EL (cell line): ENCODE results near the gene GNG12.

Source experiments
- DNase-seq: peaks from one replicate; pipeline ENCODE4 v3.0.0-alpha.2; 2016

Gene GNG12

DNA sequence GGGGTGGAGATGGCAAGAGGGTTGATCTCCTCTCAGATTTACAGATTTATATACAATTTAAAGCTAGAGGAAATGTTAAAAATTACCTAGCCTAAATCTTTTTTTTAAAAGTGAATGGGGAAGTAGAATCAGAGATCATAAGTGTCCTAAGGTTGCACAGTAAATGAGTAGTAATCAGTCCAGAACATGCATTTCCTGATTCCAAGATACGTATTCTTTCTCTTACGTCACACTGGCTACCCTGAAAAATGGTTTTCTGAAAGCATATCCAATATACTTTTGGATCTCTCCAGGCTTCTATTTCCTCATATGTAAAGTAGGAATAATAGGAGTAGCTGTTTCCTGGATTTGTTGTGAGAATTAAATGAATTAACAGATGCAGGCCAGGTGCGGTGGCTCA lies 136.6 kb downstream of the GNG12 start:
- DNase-seq = no peak

- no peak for DNase-seq
These were observed 137.3 kb downstream of the GNG12 start for GRCh38 chr1:67695963-67696362.

- DNase-seq = no peak
These were observed 141.6 kb downstream of the GNG12 start for GRCh38 chr1:67691712-67692111.

- DNase-seq = no peak
These were observed 142.9 kb downstream of the GNG12 start for GRCh38 chr1:67690411-67690810.

- DNase-seq = no peak
These were observed 143.3 kb downstream of the GNG12 start for GRCh38 chr1:67690018-67690363.

DNA sequence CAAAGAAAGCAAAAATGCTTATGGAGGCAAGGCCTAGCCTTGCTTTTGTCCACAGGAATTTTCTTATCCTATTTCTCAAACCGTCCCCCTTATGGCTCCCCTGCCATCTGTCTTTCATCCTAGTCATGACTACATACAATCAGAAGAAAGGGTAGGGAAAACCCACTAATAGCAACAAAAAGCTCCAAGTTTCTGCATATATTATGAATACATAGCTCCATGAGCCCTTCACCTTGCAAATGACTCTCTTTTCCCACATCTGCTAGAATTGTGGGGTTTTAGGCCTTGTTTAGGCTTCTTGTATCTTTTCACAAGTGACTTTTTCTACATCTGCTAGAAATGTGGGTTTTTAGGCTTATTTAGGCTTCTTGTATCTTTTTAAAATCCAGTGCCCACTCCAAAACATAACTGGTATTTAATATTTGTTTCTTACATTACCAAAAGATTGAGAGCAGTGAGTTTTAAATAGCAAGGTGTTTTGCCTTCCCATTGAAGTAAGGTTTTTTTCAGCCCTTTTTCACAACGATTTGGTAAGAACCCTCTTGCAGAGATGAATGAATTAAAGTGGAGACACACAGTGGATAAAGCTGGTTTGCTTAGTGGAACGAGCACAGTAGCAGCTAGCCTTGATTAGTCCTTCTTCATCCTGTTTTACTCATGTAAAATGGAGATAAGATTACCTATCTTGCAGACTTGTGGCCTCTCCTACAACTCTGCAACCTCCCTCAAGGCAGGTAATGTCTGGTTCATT lies 143.8 kb downstream of the GNG12 start:
- DNase-seq = peak; percentile 49

GRCh38 chr1:67688526-67689219 lies 144.6 kb downstream of the GNG12 start:
- peak; percentile 44 for DNase-seq

- peak; percentile 88 for DNase-seq
These were observed 145.6 kb downstream of the GNG12 start for GRCh38 chr1:67687649-67688048.

DNA sequence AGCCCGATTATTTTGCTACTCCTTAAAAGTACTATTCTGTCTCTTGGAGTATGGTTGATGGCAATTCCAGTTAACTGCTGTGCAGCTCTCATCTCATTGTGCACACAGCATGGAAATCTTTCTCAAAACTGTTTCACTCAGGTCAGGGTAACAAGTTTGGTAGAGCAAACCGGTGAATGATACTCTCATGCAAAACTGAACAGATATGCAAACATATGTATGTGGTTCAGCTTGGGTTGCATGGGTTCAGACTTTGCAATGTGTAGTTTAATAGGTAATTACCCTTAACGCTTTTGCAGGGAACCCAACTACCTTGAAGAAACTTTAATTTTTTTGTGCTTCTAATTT lies 146.1 kb downstream of the GNG12 start:
- DNase-seq = peak; percentile 16

GRCh38 chr1:67686267-67687197 lies 146.7 kb downstream of the GNG12 start:
- DNase-seq = peak; percentile 99

DNA sequence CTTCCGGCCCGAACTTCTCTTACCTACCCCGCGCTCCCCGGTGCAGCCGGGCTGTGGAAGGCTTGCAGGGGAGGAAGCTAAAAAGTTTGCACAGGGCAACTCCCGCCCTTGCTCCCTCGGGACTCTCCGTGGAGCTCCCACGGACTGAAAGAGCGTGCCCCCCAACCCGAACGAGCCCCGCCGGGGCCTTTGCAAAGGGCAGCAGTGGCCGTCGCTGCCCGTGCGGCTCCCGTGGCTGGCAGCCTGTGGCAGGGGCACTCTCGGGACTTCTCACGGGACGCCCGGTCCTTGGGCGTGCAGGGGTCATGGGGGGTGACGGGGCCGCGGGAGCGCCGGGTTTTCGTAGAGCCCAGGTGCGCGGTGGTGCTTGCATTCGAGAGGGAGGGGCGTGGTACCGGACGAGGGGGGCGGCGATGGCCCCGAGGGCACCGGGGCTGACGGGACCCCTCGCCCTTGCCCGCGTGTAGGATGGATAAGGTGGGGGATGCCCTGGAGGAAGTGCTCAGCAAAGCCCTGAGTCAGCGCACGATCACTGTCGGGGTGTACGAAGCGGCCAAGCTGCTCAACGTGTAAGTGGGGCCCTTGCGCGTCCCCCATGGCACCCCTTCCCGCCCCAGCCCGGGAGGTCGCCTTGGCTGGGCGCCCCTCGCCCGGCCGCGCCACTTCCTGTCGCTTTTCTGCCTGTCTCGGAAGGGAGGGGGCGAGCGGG lies 147.6 kb downstream of the GNG12 start:
- DNase-seq = peak; percentile 52

DNA sequence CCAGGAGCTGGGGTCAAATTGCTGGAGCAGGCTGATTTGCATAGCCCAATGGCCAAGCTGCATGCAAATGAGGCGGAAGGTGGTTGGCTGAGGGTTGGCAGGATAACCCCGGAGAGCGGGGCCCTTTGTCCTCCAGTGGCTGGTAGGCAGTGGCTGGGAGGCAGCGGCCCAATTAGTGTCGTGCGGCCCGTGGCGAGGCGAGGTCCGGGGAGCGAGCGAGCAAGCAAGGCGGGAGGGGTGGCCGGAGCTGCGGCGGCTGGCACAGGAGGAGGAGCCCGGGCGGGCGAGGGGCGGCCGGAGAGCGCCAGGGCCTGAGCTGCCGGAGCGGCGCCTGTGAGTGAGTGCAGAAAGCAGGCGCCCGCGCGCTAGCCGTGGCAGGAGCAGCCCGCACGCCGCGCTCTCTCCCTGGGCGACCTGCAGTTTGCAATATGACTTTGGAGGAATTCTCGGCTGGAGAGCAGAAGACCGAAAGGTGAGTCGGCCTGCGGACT lies 148.2 kb downstream of the GNG12 start, which contains the start of gene GADD45A:
TSS of gene GADD45A (plus strand) at position 135 of the 491 bp plus-strand sequence. CDS start at position 429, 294 bp downstream.
- DNase-seq = peak; percentile 100

DNA sequence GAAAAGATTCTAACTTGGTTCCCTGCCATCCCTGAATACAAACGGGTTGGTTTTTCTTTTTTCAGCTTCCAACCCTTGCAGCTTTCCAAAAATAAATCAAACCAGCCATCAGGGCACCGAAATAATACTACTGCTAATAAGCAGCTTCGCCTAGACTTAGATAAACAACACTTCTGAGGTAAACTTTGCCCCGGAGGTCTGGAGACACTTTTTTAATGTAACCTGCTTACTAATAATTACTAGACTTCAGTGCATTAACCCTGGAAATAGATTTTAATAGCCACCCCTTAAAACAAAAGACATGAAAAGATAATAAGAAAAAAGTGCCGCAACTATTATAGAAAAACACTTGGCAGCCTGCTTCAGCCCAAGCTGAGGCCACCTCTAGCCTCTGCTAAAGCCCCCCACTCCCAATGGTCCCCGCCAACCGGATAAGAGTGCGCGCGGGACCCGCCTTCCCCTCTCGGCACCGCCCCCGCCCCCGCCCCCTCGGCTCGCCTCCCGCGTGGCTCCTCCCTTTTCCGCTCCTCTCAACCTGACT lies 148.7 kb downstream of the GNG12 start:
- no peak for DNase-seq

DNA sequence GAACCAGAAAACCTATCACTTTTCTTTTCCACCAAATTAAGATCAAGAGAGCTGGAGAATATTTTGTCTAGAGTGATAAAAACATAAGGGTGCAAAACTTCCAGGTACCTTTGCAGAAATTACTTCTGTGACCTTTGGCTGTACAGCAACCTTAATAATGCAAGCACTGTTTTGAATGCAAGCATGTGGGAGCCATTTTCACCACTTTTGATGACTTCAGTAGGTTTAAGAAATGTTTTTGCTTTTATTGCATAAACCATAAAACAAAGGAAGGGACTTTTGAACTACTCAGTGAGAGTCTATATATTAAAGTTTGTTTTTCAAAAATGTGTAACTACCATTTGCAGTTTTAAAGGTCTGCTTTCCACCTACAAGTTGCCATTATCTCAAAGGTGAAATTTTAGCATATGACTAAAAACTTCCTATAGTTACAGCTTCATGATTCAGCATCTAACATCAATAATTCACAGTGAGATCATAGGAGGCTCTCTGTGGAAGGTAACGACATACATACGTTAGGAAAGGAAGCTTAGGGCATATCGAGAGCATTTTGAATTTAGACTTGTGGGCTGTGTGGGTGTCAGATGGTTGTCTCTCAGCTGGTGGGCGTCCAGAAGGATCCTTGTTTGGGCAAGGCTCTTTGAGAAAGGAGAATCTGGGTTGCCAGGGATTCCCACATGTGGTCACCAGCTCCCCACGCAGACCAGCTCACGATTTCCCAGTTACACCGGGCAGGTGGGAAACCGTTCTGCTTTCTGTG lies 149.3 kb downstream of the GNG12 start:
- DNase-seq = peak; percentile 64

DNA sequence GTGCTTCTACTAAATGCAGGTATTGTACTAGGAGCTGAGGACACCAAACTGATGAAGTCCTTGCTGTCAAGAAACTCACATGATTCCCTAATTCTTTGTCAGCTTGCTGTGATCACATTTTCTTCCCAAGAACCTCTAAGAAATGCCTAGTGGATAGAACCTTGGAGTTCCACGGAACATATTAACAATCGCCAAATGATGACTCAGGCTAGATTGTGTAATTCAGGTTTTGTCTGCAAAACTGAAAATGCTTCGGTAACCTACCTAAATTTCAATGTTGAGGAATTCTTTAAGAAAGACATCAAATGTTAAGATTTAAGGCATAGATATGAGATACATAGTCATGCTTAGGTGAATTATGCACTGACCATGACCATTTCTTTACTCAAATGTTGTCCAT lies 150.0 kb downstream of the GNG12 start:
- peak; percentile 82 for DNase-seq

DNA sequence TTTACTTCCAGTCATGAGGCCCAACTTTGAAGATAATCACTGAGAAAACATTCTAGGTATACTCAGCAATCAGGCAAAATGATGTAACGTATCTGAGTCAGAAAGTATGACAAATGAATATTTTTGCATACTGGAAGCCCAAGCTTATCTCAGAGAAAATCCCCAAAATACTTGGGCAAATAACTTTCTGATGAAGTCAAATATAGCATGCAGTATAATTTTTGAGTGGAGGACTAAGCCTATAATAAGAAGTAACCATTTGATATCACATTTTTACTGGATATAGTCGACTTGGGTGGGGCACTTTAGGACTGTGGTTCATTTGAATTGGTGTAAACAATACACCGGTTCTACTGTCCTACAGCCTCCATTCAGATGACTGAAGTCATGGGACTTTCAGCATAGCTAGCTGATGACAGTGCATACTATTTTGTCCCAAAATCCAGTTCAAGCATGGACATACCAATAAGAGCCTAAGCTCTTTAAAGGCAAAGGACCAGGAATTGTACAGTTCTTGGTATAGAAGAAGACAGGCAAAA lies 150.5 kb downstream of the GNG12 start:
- DNase-seq = peak; percentile 95

- peak; percentile 42 for DNase-seq
These were observed 152.8 kb downstream of the GNG12 start for GRCh38 chr1:67680486-67680885.

DNA sequence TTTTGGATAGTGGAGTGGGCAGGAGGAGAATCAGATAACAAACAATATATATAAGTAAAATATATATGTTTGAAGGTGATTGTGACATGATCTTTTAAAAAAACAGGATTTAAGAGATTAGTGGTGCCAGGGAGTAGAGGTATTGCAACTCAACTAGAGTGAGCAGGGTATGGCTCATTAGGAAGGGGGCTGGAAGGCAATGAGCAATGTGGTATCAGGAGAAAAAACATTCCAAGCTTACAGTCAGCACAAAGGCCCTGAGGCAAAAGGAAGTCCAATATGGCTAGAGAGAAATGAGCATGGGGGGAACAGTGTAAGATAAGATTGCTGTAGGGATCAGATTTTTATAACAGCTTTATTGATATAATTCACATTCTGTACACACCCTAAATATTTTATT lies 153.6 kb downstream of the GNG12 start:
- DNase-seq = peak; percentile 92

- no peak for DNase-seq
These were observed 155.3 kb downstream of the GNG12 start for GRCh38 chr1:67677930-67678329.

- DNase-seq = no peak
These were observed 155.9 kb downstream of the GNG12 start for GRCh38 chr1:67677408-67677807.

- DNase-seq = no peak
These were observed 156.3 kb downstream of the GNG12 start for GRCh38 chr1:67676946-67677345.
